HG03469 (cell line): ENCODE results near the gene FGF16.
"Not testable (repeated sequence)": the region's sequence is repeated elsewhere in the genome, so short reads cannot be mapped to it uniquely, and the experiment has no call there.

Source experiments
- ATAC-seq: cut with Tn5 transposase; IDR thresholded peaks from one replicate; pipeline ENCODE4 v1.9.1; 2021; ENCODE audit warnings: mild to moderate bottlenecking, moderate library complexity, moderate number of reproducible peaks; ENCODE audit not compliant: unreplicated experiment

FGF16 gene

DNA sequence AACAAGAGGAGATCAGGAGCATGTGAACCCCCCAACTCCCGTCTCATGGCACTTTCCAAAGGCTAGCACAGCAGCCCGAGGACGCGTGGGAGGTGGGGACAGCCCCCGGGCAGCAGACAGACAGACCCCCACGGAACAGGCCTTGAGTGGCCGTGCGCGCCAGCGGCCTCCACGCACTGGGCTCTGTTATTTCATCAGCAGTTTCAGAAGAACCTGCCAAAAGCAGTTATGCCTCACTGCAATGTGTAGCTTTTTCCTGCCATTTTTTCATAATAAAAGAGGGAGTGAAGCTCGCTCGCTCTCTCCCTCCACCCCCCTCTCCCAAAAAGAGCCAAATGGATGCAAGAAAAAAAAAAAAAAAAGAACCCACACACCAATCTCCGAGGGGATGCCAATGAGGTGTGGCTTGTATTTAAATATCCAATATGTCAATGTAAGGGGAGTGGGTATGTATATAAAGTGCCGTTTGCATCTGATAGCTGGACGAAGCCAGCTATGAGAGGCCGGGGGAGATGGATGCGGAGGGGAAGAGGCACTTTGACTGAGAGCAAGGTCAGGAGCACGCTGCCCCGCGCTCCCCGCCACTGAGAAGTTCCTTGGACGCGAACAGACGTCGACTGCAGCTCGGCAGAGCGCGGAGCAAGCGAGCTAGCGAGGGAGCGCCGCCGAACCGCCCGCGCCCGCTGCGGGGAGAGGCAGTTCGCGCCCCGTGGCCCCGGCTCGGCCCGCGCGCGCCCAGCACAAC lies at the start of gene FGF16:
TSS of gene FGF16 (plus strand) at position 482 of the 745 bp plus-strand sequence. CDS start 286 bp downstream, outside the sequence.
- ATAC-seq, result no peak

GRCh38 chrX:77398330-77398954 lies 48.7 kb upstream of the FGF16 start:
- ATAC-seq, result no peak

DNA sequence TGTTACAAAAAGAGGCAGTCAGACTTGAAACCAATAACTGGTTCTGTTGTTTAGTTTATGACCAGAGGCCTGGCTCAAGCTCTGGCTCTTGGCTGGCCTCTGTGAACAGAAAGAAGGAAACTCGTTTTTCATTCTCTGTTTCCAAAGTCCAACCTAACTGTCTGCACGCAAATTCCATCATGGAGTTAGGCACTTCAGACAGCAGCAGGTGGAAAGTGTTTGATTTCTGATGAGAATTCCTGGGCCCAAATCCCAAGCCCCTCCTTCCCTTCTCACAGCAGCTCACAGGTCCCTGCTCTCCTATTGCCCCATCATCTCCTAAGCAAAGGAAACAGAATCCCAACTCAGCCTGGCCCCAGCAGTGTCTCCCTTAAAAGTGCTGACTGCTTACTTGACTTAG lies 42.8 kb upstream of the FGF16 start:
- ATAC-seq, result no peak

GRCh38 chrX:77407821-77408220 lies 39.4 kb upstream of the FGF16 start:
- ATAC-seq, result not testable (repeated sequence)

DNA sequence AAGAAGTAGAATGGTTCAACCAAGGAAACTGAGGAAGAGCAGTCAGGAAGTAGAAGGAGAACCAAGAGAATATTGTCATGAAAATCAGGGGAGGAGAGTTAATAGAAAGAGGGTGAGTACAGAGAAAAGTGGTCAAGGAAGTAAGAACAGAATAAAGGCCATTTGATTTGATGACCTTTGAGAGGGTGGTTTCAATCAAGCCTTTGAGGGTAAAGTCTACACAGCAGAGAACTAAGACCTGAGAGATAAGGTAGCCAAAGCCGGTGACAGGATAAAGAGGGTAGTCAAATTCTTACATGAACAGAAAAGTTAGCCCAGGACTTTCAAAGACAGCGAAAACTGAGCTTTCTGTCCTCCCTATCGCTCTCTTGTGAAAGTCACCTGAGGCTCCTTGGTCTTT lies 34.6 kb upstream of the FGF16 start:
- no peak for ATAC-seq

DNA sequence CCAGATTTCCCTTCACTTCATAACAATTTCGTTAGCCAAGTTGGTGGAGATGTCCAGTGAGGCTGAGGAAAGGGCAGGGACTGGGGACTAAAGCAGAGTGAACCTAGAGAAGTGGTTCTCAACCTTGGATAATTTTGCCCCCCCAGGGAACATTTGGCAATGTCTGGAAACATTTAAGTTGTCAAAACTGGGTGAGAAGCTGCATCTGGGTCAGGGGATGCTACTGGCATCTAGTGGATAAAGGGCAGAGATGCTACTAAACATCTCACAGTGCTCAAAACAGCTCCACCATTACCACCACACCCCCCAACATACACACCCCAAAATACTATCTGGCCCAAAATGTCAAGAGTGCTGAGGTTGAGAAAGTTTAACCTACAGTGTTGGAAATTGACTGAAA lies 32.0 kb upstream of the FGF16 start:
- ATAC-seq, result no peak

- ATAC-seq, result no peak
Measured at GRCh38 chrX:77415882-77416281, 31.3 kb upstream of the FGF16 start.

DNA sequence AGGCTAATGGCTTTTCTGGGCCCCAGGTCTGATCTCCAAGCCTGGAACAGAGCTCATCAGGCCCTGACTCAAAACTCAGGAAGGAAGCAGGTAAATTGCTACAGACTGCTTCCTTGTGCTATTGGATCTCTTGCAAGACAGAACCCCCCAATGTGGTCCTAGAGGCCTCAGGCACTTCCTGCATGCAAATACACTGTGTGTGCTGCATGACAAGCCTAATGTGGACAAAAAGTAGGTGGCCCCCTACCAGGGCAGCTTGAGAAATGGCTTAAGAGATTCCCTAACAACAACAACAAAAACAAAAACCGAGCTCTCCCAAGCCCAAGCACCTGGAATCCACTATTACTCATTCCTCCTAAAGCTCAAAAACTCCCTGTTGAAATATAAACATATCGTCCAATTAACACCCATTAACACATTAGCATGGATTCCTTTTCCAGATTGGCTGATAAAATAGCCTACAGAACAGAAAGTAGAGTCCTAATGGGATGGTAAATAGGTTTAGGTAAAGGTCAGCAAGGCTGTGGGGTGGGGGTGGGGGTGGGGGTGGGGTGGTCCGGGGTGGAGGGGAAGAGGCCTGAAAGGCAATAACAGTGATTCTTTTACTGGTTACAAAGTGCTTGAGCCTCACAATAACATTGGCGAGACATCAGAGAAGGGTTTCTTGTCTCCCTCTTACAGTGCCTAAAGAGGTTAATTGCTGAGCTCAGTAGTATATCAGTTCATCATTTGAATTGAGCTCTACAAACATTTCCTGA lies 24.1 kb upstream of the FGF16 start:
- no peak for ATAC-seq

- no peak for ATAC-seq
Measured at GRCh38 chrX:77426811-77427210, 20.4 kb upstream of the FGF16 start.

DNA sequence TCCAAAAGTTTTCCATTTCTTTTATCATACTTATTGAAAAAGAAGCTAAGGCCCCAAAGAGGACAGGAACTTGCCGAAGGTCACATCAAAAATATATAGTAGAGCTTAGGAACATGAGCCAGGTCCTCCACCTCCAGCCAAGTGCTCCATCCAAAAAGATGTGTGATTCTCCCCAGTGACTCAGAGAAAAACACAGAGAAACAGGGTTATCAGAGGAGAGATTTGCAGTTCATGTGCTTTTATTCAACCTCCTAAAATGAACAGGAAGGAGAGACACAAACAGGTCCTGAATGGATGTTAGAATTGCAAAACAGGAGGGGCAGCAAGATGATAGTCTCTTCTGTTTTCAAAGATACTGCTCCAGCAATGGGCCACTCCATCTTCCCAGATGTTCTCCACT lies 19.6 kb upstream of the FGF16 start:
- no peak for ATAC-seq

DNA sequence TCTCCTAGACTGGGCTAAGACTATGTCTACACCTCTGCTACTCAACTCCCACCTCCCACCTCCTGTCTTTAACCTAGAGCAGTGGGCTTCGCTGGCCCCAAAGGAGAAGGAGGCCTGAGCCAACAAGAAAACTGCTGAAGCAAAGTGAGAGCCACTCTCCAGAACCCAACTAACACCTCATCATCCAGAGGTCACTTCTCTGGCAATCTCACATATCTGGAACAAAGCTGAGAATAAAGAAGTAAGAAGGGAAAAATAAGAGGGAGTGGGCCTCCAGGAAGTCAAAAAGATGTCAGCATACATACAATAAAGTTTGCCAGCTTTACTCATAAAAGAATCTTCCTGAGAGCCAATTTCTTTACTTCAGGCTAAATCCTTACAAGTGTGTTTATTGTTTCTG lies 18.6 kb upstream of the FGF16 start:
- ATAC-seq, result no peak

DNA sequence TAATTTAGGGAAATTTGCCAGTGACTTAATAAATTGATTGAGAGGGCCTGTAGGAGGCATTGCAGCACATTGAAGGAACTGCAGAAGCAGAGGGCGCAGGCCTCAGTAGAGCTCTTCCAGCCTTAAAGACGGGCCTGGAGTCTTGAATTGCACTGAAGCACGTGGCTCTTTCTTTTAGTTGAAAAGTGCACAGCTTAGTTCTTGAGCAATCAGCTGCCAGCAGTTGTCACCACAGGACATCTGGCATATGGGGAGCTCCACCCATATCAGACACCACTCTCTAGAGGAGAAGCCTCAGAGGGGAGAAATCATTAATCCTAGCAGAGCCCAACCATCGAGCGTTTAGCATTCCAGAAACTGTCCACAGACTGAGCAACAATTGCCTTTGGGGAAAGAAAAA lies 16.0 kb upstream of the FGF16 start:
- no peak for ATAC-seq

DNA sequence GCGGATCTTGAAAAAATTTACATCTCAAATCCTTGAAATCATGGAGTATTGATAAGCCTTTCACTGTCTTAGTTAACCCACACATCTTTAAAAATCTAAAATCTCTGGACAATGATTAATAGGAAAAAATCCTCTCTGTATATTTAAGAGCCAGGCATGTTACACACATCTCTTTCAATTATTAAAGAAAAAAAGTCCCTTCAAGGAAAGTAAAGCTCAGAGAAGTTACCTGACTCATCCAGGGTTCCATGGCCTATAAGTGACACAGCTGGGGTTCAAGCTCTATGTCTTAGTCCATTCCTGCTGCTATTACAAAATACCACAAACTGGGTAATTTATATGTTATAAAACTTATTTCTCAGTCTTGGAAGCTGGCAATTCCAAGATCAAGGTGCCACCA lies 14.2 kb upstream of the FGF16 start:
- ATAC-seq, result no peak

DNA sequence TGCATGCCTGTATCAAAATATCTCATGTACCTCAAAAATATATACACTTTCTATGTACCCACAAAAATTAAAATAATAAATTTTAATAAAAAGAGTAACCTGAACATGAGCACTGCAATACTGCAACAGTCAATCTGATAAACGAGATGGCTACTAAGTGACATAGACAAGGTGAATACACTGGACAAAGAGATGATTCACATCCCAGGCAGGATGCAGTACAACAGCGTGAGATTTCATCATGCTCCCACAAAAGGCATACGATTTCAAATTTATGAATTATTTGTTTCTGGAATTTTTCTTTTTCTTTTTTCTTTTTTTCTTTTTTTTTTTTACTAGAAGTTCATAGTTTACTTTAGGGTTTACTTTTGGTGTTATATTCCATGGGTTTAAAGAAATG lies 12.2 kb upstream of the FGF16 start:
- ATAC-seq, result no peak

DNA sequence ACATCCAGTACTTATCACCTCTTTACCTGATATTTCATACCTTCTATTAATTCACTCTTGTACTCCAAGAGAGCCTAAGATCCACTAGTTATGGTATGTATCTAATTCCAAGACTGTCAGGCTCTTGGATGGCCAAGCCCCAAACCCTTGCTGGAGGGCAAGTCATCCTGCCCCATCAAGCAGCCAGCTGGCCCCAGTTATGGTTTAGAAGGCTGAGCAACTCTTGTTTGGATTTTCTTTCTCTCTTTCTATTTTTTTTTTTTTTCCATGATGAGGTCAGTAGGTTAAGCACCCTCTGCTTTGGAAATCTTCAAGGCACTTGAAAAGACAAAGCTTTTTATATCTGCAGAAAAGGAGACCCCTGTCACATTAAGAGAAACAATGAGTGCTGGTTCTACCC lies 10.9 kb upstream of the FGF16 start:
- no peak for ATAC-seq

DNA sequence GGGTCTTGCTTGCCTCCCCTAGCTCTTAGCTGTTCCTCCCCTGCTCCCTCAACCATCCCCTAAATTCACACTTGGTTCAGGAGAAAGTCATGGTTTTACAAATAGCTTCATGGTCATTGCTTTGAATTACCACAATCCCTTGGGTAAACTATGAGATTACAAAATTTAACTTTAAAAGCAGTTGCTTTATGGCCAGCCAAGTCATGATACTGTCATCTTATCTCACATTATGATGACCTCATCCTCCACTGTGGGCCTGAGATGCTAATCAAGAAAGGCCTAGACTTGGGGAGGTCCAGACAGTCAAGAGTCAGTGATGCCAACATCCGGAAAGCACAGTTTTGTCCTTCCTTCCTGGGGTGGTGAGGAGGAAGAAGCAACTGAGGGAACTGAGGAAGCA lies 10.5 kb upstream of the FGF16 start:
- ATAC-seq, result no peak

GRCh38 chrX:77440330-77440729 lies 6.9 kb upstream of the FGF16 start:
- ATAC-seq, result no peak

DNA sequence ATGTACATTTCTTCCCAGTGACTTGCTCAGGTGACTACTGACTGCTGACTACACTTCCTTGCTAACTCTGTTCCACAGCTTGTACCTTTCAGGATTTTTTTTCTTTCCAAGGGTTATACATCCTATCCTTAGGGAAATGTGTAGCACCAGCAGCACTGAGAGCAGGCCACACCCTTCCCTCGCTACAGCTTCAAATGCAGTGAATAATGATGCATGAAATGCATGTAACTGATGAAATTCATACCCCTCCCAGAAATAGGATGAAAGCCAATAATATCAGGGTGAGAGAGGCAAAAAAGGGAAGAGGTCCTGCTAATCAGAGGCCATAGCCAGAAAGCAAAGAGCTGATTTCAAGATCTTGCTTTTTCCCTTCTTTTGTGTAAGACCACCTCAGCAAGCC lies 6.2 kb upstream of the FGF16 start:
- no peak for ATAC-seq

DNA sequence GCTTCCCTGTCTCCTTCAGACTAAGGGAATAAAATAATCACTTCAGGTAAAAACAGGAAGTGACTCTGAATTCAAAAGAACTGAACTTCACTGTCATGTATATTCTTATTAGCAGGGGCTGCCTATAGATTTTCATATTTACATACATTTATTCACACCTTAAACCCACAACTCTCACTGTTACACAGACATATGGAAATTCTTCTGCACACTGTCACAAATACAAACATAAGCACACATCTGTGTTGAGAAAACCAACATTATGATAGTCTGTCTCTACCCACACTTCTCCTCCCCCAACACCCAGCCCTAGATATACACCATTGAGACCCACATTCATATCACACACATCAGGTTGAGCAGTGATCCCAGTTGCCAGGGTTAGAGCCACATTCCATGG lies 5.7 kb upstream of the FGF16 start:
- ATAC-seq, result no peak

DNA sequence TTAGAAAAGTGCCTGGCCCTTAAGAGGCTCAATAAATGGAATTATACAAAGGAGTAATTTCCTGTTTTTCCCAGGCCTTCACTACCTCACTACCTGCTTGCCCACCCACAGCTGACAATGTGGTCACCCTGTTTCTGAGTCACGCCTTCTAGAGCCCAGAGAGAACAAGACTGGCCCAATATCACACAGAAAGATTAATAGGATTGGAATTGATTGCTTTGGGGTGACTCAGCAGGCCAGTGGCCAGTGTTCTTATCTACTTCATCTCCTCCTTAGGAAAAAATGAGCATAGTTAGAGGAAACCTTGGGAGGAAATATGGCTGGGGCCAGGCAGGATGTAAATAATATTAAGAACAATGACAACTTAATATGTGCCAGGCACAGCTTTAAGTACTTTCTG lies 4.5 kb upstream of the FGF16 start:
- no peak for ATAC-seq

DNA sequence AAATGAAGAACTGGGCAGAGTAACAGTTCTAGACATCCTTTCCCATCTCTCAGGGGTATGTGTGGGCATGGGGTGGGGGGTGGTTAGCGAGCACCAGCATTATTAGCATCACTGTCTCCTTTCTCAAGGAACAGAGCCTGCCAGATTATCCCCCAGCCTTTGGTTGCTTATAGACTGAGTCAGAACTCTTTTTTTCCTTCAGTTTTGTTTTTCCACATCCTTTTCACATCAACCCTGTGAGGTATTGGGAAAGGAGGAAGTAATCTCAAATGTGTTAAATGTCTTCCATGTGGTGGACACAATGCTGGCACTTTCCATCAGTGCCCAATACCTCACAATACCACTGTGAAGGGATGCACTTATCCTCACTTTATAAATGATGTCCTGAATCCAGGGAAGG lies 3.1 kb upstream of the FGF16 start:
- no peak for ATAC-seq

GRCh38 chrX:77444545-77444944 lies 2.6 kb upstream of the FGF16 start:
- ATAC-seq, result no peak
